ENCODE data around the gene KRT4.

DNA sequence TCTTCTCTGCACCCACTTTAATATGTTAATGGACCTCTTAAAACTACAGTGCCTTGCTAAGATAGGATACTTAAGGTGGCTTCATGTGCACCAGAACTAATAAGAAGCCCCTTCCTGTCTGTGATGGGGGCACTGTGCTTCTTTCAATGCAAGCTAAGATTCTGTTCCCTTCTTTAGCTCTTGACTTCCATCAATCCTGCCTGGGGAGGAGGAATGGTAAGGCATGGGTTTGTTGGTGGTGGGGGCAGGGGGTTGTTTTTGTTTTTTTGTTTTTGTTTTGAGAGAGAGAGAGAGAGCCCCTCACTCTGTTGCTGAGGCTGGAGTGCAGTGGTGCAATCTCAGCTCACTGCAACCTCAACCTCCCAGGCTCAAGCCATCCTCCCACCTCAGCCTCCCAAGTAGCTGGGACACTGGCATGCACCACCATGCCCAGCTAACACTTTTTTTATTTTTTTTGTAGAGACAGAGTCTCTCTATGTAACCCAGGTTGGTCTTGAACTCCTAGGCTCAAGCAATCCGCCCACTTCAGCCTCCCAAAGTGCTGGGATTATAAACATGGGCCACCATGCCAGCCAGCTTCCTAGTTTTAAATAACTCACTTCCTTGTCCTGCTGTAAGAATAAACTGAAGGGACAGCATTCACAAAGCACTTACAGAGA lies 13.5 kb downstream of the KRT4 start:
- no peak for TF ChIP-seq EZH2phosphoT487 (IDR thresholded peaks at IDR 0.05; ENCODE audit: insufficient read depth, low read depth)
- no peak for TF ChIP-seq EZH2 (IDR thresholded peaks at IDR 0.05; ENCODE audit: insufficient read depth, poor library complexity, severe bottlenecking)

Data from GM23248 (cell line).